Osteocyte (in vitro differentiated cells): Measurements from ENCODE around the gene RPTOR. TPM values are rescaled to one million over a fixed set of nuclear protein-coding genes. Genes with fewer than 3 reads are reported as not detected.

Experiments
- DNase-seq: peaks from one replicate; pipeline ENCODE4 v3.0.0; 2021; ENCODE audit warnings: mixed read lengths; ENCODE audit not compliant: unreplicated experiment; ENCODE audit errors: extremely low spot score
- H3K27ac Mint-ChIP-seq: one replicate; pipeline ENCODE4 v1.8.0; 2021; ENCODE audit warnings: mild to moderate bottlenecking, mixed read lengths; ENCODE audit not compliant: unreplicated experiment
- H3K27me3 Mint-ChIP-seq: one replicate; pipeline ENCODE4 v1.8.0; 2021; ENCODE audit warnings: mixed read lengths; ENCODE audit not compliant: unreplicated experiment
- H3K36me3 Mint-ChIP-seq: one replicate; pipeline ENCODE4 v1.8.0; 2021; ENCODE audit warnings: mixed read lengths; ENCODE audit not compliant: unreplicated experiment
- H3K4me1 Mint-ChIP-seq: one replicate; pipeline ENCODE4 v1.8.0; 2021; ENCODE audit warnings: mixed read lengths; ENCODE audit not compliant: unreplicated experiment
- H3K4me3 Mint-ChIP-seq: one replicate; pipeline ENCODE4 v1.8.0; 2021; ENCODE audit warnings: mild to moderate bottlenecking, moderate library complexity, mixed read lengths; ENCODE audit not compliant: unreplicated experiment
- H3K9me3 Mint-ChIP-seq: one replicate; pipeline ENCODE4 v1.8.0; 2021; ENCODE audit warnings: mixed read lengths; ENCODE audit not compliant: unreplicated experiment
- total RNA-seq: library from RNA; stranded (reverse); gene quantifications from 2 replicates; pipeline ENCODE4 v1.2.1, GENCODE V29; 2021
- TF ChIP-seq, protein P1 (sequence below): fragments of 200-600 bp; sonication (generic); IDR thresholded peaks from 2 replicates; pipeline ENCODE4 v1.5.0; 2021; ENCODE audit warnings: antibody characterized with exemption, mild to moderate bottlenecking, moderate library complexity

RPTOR gene
- total RNA-seq, 1 donor from 2014 or later, result 36.0 TPM

DNA sequence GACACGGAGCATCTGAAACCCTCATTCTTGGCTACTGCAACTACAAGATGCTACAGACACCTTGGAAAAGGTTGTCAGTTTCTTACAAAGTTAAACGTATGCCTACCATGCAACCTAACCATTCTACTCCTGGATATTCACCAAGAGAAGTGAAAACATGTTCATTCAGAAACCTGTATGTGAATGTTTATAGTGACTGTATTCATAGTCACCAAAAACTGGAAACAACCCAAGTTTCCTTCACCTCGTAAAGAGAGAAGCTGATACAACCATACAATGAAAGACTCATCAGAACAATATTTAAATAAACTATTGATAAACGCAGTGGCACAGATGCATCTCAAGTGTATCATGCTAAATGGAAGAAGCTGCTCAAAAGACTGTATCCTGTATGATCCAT, 391.6 kb downstream of the RPTOR start:
- Mint-ChIP-seq H3K9me3 (no peaks in the 10 kb centered on the region), H3K36me3 (peaks cover 9% of the 10 kb centered on the region), H3K4me3 (no peak overlapping the region), H3K27ac (no peak overlapping the region), H3K27me3 (no peaks in the 10 kb centered on the region), H3K4me1 (peaks cover 15% of the 10 kb centered on the region)
- TF ChIP-seq, protein P1, sequence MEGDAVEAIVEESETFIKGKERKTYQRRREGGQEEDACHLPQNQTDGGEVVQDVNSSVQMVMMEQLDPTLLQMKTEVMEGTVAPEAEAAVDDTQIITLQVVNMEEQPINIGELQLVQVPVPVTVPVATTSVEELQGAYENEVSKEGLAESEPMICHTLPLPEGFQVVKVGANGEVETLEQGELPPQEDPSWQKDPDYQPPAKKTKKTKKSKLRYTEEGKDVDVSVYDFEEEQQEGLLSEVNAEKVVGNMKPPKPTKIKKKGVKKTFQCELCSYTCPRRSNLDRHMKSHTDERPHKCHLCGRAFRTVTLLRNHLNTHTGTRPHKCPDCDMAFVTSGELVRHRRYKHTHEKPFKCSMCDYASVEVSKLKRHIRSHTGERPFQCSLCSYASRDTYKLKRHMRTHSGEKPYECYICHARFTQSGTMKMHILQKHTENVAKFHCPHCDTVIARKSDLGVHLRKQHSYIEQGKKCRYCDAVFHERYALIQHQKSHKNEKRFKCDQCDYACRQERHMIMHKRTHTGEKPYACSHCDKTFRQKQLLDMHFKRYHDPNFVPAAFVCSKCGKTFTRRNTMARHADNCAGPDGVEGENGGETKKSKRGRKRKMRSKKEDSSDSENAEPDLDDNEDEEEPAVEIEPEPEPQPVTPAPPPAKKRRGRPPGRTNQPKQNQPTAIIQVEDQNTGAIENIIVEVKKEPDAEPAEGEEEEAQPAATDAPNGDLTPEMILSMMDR, result no peak
- DNase-seq, result no peak

DNA sequence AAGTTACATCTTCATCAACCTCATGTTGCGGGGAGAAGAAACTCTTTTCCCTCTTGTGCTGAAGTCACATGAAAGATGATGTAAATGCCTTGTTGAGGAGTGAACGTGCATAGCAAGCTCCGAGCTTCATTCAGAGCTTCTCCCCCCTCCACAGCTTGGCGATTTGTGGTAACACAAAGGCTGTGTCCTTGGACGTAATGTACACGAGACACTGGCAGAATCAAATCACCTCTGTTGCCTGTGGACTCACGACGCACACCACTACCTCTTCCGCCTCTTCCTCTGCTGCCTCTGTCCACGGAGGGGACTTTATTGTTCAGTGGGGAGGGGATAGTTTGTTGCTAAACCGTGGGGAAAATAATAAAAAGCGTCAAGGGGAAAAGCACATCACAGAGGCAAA, 392.1 kb downstream of the RPTOR start:
- H3K4me1 Mint-ChIP-seq, result peaks cover 10% of the 10 kb centered on the region
- no peaks in the 10 kb centered on the region for H3K27me3 Mint-ChIP-seq
- H3K9me3 Mint-ChIP-seq, result no peaks in the 10 kb centered on the region
- no peak overlapping the region for H3K27ac Mint-ChIP-seq
- H3K4me3 Mint-ChIP-seq, result no peak overlapping the region
- DNase-seq, result no peak
- peaks cover 9% of the 10 kb centered on the region for H3K36me3 Mint-ChIP-seq
- TF ChIP-seq, protein P1, result no peak

DNA sequence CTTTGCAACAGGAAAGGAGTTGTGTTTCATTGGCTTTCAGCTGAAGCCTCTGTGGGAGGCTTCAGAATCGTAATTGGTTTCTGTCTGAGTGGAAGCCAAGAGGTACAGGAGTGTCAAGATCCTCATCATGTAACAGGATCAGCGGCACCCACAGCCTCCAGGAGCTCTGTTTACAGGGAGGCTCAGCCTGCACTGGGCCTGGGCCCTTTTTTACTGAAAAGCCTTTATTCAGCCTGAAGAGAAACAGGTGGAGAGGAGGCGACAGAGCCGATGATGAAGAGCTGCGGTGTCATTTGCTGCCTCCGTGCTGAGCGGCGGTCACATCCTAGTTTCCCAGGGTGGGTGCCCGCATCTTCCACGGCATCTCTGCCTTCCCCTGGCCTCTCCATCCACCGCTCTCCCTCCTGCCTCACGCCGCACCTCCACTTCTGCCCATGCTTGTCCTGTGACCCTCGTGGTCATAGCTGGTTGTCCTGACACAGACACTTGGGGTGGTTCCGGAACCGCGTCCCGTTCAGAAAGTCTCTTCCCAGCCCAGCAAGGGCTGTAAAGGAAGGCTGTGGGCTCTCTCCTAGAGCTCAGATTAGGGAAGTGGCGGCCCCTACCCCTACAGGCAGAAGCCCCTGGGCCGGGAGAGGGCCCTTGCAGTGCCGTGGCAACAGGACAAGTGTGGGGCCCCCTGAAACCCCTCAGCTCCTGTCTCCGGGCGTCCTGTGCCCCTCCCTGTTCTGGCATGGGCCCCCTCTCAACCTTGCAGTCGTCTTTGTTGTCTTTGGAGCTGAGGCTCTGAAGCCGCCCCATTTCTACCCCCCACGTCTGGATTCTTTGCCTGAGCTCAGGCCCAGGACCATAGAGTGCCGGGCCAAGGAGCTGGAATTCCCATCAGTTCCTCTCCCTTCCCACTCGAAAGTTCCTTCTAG, 393.1 kb downstream of the RPTOR start:
- Mint-ChIP-seq H3K27me3 (no peaks in the 10 kb centered on the region), H3K9me3 (no peaks in the 10 kb centered on the region), H3K4me1 (peaks cover 8% of the 10 kb centered on the region), H3K27ac (no peak overlapping the region), H3K4me3 (no peak overlapping the region), H3K36me3 (peaks cover 2% of the 10 kb centered on the region)
- DNase-seq, result no peak
- TF ChIP-seq, protein P1, result no peak

DNA sequence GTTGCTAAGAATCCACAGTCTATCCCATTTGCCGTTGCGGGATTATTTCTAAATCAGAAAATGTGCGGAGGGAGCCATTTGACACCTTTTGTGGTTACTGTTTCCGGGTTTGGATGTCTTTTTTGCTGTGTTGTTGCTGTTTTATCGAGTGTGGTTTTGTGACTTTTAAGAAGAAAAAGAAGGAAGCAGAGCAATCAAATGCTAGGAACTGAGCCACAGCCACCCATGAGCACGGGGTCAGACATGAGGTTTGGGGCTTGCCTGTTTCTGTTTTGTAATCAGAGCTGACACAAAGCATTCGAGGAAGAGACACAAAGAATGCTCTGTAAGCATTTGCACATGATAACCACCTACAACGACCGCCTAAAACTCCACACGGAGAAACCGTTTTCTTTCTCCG, 393.9 kb downstream of the RPTOR start:
- H3K4me3 Mint-ChIP-seq, result no peak overlapping the region

More for the DNA sequence above, 393.9 kb downstream of the RPTOR start:
- H3K36me3 Mint-ChIP-seq, result peaks cover 2% of the 10 kb centered on the region
- H3K27me3 Mint-ChIP-seq, result no peaks in the 10 kb centered on the region
- peaks cover 5% of the 10 kb centered on the region for H3K4me1 Mint-ChIP-seq
- no peak for DNase-seq
- TF ChIP-seq, protein P1, result no peak
- no peak overlapping the region for H3K27ac Mint-ChIP-seq
- no peaks in the 10 kb centered on the region for H3K9me3 Mint-ChIP-seq
